Measurements from ENCODE around the gene SPTAN1.
A peak's percentile ranks its signal among the peaks of the same experiment; 100 is the strongest.

The SPTAN1 gene

GRCh38 chr9:128633601-128634000, 81.2 kb downstream of the SPTAN1 start:
- no peak for DNase-seq

- no peak for DNase-seq
These were observed 81.7 kb downstream of the SPTAN1 start for GRCh38 chr9:128634111-128634510.

GRCh38 chr9:128634651-128635262, 82.4 kb downstream of the SPTAN1 start:
- peak; percentile 43 for DNase-seq

GRCh38 chr9:128635266-128636023, 83.1 kb downstream of the SPTAN1 start:
- peak; percentile 97 for DNase-seq

- peak; percentile 79 for DNase-seq
These were observed 83.6 kb downstream of the SPTAN1 start for GRCh38 chr9:128636024-128636390.

- no peak for DNase-seq
These were observed 84.5 kb downstream of the SPTAN1 start for GRCh38 chr9:128636556-128637530.

- peak; percentile 54 for DNase-seq
These were observed 85.3 kb downstream of the SPTAN1 start for GRCh38 chr9:128637656-128638055.

GRCh38 chr9:128638580-128638979, 86.2 kb downstream of the SPTAN1 start:
- DNase-seq: no peak

- DNase-seq: no peak
These were observed 88.2 kb downstream of the SPTAN1 start for GRCh38 chr9:128640603-128641002.

GRCh38 chr9:128642675-128643245, 90.4 kb downstream of the SPTAN1 start:
- no peak for DNase-seq

- no peak for DNase-seq
These were observed 91.3 kb downstream of the SPTAN1 start for GRCh38 chr9:128643519-128644300.

- peak; percentile 32 for DNase-seq
These were observed 95.8 kb downstream of the SPTAN1 start for GRCh38 chr9:128648206-128648605.

- DNase-seq: no peak
These were observed 99.4 kb downstream of the SPTAN1 start for GRCh38 chr9:128651798-128652197.

- no peak for DNase-seq
These were observed 101.5 kb downstream of the SPTAN1 start for GRCh38 chr9:128653908-128654307.

- no peak for DNase-seq
These were observed 102.1 kb downstream of the SPTAN1 start for GRCh38 chr9:128654481-128654880.

- DNase-seq: peak; percentile 86
These were observed 104.3 kb downstream of the SPTAN1 start, which contains the start of gene DYNC2I2 for GRCh38 chr9:128656416-128657343. DYNC2I2 (minus strand) TSS chr9:128656847; CDS start chr9:128656726, 121 bp downstream.

GRCh38 chr9:128657344-128657704, 104.9 kb downstream of the SPTAN1 start:
- DNase-seq: no peak

- no peak for DNase-seq
These were observed 105.4 kb downstream of the SPTAN1 start for GRCh38 chr9:128657796-128658195.

GRCh38 chr9:128666481-128666941, 114.1 kb downstream of the SPTAN1 start:
- DNase-seq: peak; percentile 53

- DNase-seq: no peak
These were observed 117.4 kb downstream of the SPTAN1 start for GRCh38 chr9:128669786-128670185.

- DNase-seq: no peak
These were observed 123.0 kb downstream of the SPTAN1 start for GRCh38 chr9:128675382-128675781.
